ENCODE measurements around the gene RAB9A. TPM values are rescaled to one million over a fixed set of nuclear protein-coding genes. Genes with fewer than 3 reads are reported as not detected.

Gene RAB9A
- total RNA-seq, 2 experiments from 2014 or later, result 24.9 to 31.4 TPM

DNA sequence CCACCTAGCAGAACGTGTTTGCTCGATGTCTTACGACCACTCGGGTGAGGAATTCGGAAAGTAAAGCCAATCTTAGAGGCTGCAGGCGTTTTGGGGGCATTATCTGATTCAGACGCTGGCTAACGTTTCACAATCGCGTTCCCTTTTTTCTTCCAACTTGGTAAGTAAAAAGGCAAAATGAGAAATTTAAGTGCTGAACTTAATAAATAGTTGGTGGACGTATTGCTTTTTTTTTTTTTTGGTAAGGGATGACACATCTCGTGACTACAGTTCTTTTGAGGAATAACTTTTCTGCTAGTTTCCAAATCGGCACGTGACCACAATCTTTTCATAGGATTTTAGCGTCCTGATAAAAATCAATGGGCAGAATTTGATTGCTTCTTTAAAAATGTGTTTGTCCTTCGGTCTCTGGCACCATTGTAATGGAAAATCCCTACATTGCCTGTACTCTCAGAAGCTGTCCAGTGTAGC is 848 bp downstream of the RAB9A start:
- ChIA-PET POLR2A (interaction anchor here (0.5 to 1.2 kb wide), 4 partner anchors 20 to 720 kb away, joined by 3 to 5 read pairs (median 4); no protein-coding TSS in a partner anchor), CTCF (interaction anchor here (0.7 to 2.8 kb wide), 2 partner anchors 19 to 45 kb away, joined by 3 to 10 read pairs; partner anchors contain the start of genes OFD1 and TRAPPC2)
- Mint-ChIP-seq H3K4me1 (peaks cover 68% of the 10 kb centered on the region), H3K36me3 (ENCODE audit: low read depth) (peaks cover 13% of the 10 kb centered on the region), H3K4me3 (peak overlapping the region; percentile 85), H3K27me3 (no peaks in the 10 kb centered on the region), H3K9me3 (ENCODE audit: low read depth) (no peaks in the 10 kb centered on the region), H3K27ac (peak overlapping the region; percentile 97)
- DNase-seq (no peak), ATAC-seq (no peak)
- intact Hi-C loops (cut with DNase I, micrococcal nuclease), result loop anchor here (1.0 to 10.0 kb wide), 7 partner anchors 31 to 732 kb away; partner anchors contain the start of genes OFD1 (in 2 of the 2), TRAPPC2 (in 2 of the 2), GEMIN8 (in 1 of the 2) and TCEANC (in 1 of the 2)

DNA sequence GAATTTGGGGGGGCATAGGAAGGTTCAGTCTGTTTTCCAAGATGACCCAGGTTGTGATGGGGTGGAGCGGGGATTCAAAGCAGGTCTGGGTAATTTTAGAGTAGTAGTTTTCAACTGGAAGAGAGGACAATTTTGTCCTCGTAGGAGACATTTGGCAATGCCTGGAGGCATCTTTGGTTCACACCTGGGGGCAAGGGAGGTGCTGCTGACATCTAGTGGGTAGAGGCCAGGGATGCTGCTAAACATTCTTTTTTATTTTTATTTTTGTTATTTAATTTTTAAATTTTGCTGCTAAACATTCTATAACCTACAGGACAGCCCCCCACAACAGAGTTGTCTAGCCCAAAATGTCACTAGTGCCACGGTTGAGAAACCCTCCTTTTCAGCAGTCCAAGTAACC is 1.9 kb downstream of the RAB9A start:
- ChIA-PET POLR2A (interaction anchor here (0.7 to 0.8 kb wide), 2 partner anchors 28 to 29 kb away, joined by 3 to 4 read pairs; no protein-coding TSS in a partner anchor), CTCF (interaction anchor here (1.6 kb wide), 1 partner anchor 31 kb away, joined by 3 read pairs; no protein-coding TSS in a partner anchor)
- DNase-seq, result peak; percentile 31
- peak overlapping the region; percentile 66 for H3K27ac Mint-ChIP-seq
- peak overlapping the region; percentile 85 for H3K4me3 Mint-ChIP-seq
- peaks cover 20% of the 10 kb centered on the region for H3K36me3 Mint-ChIP-seq (ENCODE audit: low read depth)
- H3K27me3 Mint-ChIP-seq, result no peaks in the 10 kb centered on the region
- no peaks in the 10 kb centered on the region for H3K9me3 Mint-ChIP-seq (ENCODE audit: low read depth)
- intact Hi-C loops (cut with DNase I, micrococcal nuclease), result no loop called here
- peaks cover 68% of the 10 kb centered on the region for H3K4me1 Mint-ChIP-seq
- no peak for ATAC-seq

DNA sequence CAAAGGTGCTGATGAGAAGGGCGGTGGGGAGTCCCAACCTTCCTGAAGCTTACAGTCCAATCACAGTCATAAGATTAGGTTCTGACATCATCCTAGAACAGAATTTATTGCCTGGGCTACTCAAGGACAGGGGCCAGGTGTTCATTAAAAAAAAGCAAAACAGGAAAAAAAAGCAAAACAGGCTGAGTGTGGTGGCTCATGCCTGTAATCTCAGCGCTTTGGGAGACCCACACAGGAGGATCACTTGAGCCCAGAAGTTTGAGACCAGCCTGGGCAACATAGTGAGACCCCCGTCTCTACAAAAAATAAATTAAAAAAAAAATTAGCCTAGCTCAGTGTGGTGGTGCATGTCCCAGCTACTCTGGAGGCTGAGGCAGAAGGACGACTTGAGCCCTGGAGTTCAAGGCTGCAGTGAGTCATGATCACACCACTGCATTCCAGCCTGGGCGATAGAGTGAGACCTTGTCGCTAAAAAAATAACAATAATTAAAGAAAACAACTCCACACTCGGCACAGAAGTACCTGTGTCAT is 3.0 kb downstream of the RAB9A start:
- intact Hi-C loops (cut with DNase I, micrococcal nuclease), result no loop called here
- Mint-ChIP-seq H3K27ac (peak overlapping the region; percentile 37), H3K4me3 (peak overlapping the region; percentile 44), H3K4me1 (peaks cover 75% of the 10 kb centered on the region), H3K36me3 (ENCODE audit: low read depth) (peaks cover 23% of the 10 kb centered on the region), H3K27me3 (no peaks in the 10 kb centered on the region), H3K9me3 (ENCODE audit: low read depth) (no peaks in the 10 kb centered on the region)
- DNase-seq (no peak), ATAC-seq (no peak)
- CTCF ChIA-PET, result interaction anchor here (1.6 kb wide), 1 partner anchor 32 kb away, joined by 3 read pairs; no protein-coding TSS in a partner anchor
- POLR2A ChIA-PET, result no interaction called here

DNA sequence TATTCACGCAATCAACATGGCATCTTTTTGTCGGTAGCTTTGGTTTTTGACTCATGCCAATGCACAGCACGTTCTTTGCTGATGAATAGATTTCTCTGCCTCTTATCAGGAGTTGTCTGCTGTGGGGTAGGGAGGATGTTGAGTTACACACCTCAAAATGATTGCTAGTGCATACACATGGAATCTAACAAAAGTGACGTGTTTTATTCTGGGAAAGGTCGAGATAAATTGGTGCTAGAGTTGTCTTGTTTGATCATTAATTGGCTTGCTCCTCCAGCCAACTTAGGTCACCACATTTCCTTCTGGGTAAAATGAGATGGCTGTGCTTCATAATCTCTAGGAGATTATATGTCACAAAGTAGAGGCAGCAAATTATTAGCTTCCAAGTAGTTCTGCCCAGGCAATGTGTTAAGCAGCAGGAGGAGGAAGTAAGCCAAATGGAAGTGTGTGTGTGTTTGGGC is 3.9 kb downstream of the RAB9A start:
- Mint-ChIP-seq H3K36me3 (ENCODE audit: low read depth) (peaks cover 25% of the 10 kb centered on the region), H3K9me3 (ENCODE audit: low read depth) (no peaks in the 10 kb centered on the region), H3K4me3 (peak overlapping the region; percentile 44), H3K27ac (peak overlapping the region; percentile 69), H3K27me3 (no peaks in the 10 kb centered on the region), H3K4me1 (peaks cover 76% of the 10 kb centered on the region)
- DNase-seq, result no peak
- POLR2A ChIA-PET, result no interaction called here
- CTCF ChIA-PET, result no interaction called here
- peak; percentile 5 for ATAC-seq
- intact Hi-C loops (cut with DNase I, micrococcal nuclease), result no loop called here

DNA sequence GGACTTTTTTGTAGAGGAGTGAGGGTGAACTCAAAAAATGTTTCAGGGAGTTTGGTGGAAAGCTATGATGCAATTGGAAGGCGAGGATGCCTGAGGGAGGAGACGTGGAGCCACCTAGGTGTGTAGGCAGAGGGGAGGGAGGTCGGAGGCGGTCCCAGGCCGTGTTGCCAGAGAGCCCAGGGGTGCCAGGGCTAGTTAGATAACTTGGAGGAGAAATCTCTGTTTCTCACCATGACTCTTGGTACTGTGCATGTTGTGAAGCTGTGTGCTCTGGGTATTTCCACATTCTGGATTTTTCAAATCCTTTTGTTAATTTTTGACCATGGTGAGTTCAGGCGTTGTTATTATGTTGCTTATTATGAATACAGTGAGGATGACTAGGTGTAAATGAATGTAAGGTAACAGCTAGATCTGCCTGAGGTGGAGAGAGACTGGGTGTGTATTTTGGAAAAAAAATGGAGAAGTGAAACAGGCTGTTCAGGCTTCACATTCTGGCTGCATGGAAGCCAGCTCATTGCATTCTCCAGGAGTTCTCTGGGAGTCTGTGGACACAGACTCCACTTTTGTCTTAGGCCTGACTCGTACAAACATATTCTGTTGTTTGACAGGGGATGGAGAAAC is 4.5 kb downstream of the RAB9A start:
- POLR2A ChIA-PET, result no interaction called here
- peak overlapping the region; percentile 10 for H3K4me3 Mint-ChIP-seq

DNA sequence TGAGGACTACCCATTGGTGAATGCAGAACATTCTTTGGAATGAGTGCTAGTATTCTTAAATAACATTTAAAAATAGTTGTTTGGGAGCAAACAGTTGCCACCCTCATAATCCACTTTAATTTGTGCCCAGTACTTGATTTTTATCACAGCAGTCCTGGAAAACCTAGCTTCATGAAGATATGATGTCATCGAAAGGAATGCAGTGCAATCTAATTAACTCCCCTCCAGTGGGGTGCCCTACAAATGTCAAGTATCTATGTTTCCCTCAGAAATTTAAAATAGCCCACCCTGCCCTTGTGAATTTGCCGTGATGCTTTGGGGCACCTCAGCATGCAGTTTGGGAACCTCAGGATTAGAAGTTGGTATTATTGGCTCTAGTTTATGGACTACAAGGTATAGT is 5.4 kb downstream of the RAB9A start:
- Mint-ChIP-seq H3K4me1 (peaks cover 78% of the 10 kb centered on the region), H3K27me3 (no peaks in the 10 kb centered on the region), H3K9me3 (ENCODE audit: low read depth) (no peaks in the 10 kb centered on the region), H3K27ac (no peak overlapping the region), H3K36me3 (ENCODE audit: low read depth) (peaks cover 25% of the 10 kb centered on the region), H3K4me3 (no peak overlapping the region)
- intact Hi-C loops (cut with DNase I, micrococcal nuclease), result no loop called here
- POLR2A ChIA-PET, result interaction anchor here (1.1 kb wide), 1 partner anchor 736 kb away, joined by 3 read pairs; no protein-coding TSS in a partner anchor
- ATAC-seq, result no peak
- CTCF ChIA-PET, result interaction anchor here (1.4 kb wide), 1 partner anchor 55 kb away, joined by 4 read pairs; no protein-coding TSS in a partner anchor
- DNase-seq, result no peak

More for the DNA sequence above, 4.5 kb downstream of the RAB9A start:
- H3K27me3 Mint-ChIP-seq, result no peaks in the 10 kb centered on the region
- peaks cover 70% of the 10 kb centered on the region for H3K4me1 Mint-ChIP-seq
- H3K9me3 Mint-ChIP-seq (ENCODE audit: low read depth), result no peaks in the 10 kb centered on the region
- CTCF ChIA-PET, result no interaction called here
- H3K27ac Mint-ChIP-seq, result peak overlapping the region; percentile 69
- no peak for ATAC-seq
- peaks cover 25% of the 10 kb centered on the region for H3K36me3 Mint-ChIP-seq (ENCODE audit: low read depth)
- DNase-seq, result no peak
- intact Hi-C loops (cut with DNase I, micrococcal nuclease), result no loop called here

DNA sequence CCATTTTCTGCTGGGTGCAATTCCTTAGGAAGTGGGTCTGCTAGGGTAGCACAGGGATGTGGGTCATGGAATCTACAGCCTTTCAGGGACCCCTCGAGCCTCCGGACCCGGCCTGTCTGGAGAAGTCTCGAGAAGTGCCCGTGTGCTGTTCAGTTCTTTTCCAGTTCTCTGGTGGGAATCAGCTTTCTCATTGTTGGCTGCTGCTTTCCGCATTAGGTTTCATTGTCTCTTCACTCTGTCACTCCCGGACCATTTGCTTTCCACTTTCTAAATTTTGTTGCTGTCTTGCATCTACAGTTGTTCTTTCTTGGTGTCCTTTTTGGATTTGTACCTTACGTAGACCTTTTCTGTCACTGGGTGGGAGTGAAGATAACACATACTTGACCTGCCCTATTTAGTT is 6.1 kb downstream of the RAB9A start:
- CTCF ChIA-PET, result interaction anchor here (1.4 kb wide), 1 partner anchor 54 kb away, joined by 4 read pairs; no protein-coding TSS in a partner anchor
- POLR2A ChIA-PET, result interaction anchor here (1.1 kb wide), 1 partner anchor 737 kb away, joined by 3 read pairs; no protein-coding TSS in a partner anchor
- peaks cover 23% of the 10 kb centered on the region for H3K36me3 Mint-ChIP-seq (ENCODE audit: low read depth)
- H3K9me3 Mint-ChIP-seq (ENCODE audit: low read depth), result no peaks in the 10 kb centered on the region
- H3K27ac Mint-ChIP-seq, result no peak overlapping the region
- H3K4me1 Mint-ChIP-seq, result peaks cover 80% of the 10 kb centered on the region
- ATAC-seq, result no peak
- DNase-seq, result no peak
- no peaks in the 10 kb centered on the region for H3K27me3 Mint-ChIP-seq
- intact Hi-C loops (cut with DNase I, micrococcal nuclease), result no loop called here
- H3K4me3 Mint-ChIP-seq, result no peak overlapping the region

DNA sequence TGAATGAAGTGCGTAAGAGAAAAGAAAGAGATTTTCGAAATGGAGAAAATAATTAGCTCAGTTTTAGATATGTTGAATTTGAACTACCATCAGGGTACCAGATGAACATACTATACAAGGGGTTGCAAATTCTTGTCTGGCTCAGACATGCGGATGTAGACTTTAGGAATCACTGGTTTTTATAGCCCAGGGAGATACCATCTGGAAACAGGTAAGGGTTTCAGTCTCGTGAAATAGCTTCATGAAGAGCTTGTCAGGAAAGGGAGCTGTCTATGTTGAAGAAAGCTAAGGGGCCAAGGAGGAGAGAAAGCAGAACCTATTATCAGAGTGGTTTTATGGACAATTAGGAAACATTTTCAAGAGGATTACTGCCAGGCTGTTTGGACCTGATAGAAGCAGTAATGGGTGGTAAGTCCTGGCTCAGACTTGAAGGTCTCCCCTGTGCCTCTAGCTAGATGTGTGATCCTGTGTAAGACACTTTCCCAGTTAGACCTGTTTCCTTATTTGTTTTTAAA is 6.7 kb downstream of the RAB9A start:
- intact Hi-C loops (cut with DNase I, micrococcal nuclease), result no loop called here
- no peaks in the 10 kb centered on the region for H3K27me3 Mint-ChIP-seq
- no peak overlapping the region for H3K4me3 Mint-ChIP-seq
- CTCF ChIA-PET, result interaction anchor here (0.8 kb wide), 1 partner anchor 26 kb away, joined by 5 read pairs; no protein-coding TSS in a partner anchor
- POLR2A ChIA-PET, result interaction anchor here (1.1 kb wide), 1 partner anchor 738 kb away, joined by 3 read pairs; no protein-coding TSS in a partner anchor
- peaks cover 75% of the 10 kb centered on the region for H3K4me1 Mint-ChIP-seq
- ATAC-seq (no peak), DNase-seq (no peak)
- no peaks in the 10 kb centered on the region for H3K9me3 Mint-ChIP-seq (ENCODE audit: low read depth)
- H3K36me3 Mint-ChIP-seq (ENCODE audit: low read depth), result peaks cover 21% of the 10 kb centered on the region
- H3K27ac Mint-ChIP-seq, result no peak overlapping the region

DNA sequence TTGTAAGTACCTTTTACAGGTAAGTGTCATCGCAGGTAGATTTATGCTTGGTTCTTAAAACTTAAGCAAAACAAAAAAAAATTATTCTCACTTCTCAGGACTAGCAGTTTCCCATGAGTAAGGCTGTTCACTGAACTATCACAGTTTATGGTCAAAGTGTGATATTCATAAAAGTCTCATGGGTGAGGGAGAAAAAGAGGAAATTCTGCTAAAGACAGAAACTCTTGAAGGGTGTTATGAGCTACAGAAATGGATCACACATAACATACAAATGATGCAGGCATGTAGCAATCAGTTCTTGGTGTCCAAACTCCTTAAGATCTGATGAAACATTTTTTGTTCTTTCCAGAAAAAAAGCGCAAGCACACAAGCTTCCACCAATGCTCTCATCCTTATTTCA is 8.5 kb downstream of the RAB9A start:
- Mint-ChIP-seq H3K27me3 (no peaks in the 10 kb centered on the region), H3K4me1 (peaks cover 76% of the 10 kb centered on the region), H3K4me3 (no peak overlapping the region), H3K9me3 (ENCODE audit: low read depth) (no peaks in the 10 kb centered on the region), H3K27ac (peak overlapping the region; percentile 79), H3K36me3 (ENCODE audit: low read depth) (peaks cover 28% of the 10 kb centered on the region)
- DNase-seq, result no peak
- peak; percentile 43 for ATAC-seq
- ChIA-PET POLR2A (no interaction called here), CTCF (interaction anchor here (1.1 to 1.3 kb wide), 2 partner anchors 39 to 42 kb away, joined by 3 to 5 read pairs; no protein-coding TSS in a partner anchor)
- intact Hi-C loops (cut with DNase I, micrococcal nuclease), result no loop called here

DNA sequence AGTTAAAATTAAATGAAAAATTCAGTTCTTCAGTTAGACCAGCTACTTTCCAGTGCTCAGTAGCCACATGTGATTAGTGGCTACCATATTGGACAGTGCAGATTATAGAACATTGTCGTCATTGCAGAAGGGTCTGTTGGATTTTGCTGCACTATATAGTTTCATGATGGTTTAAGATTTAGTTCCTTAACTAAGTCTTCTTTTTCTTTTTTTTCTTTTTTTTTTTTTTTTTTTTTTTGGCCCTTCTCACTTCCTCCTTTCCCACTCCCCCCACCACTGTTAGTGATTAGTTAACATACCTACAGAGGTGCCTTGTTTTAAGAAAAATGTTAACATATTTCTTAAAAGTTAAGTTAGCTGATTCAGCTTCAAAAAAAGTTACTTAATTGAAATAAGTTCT is 9.0 kb downstream of the RAB9A start:
- no peak for DNase-seq
- ChIA-PET POLR2A (no interaction called here), CTCF (interaction anchor here (1.1 to 1.3 kb wide), 2 partner anchors 38 to 42 kb away, joined by 3 to 5 read pairs; no protein-coding TSS in a partner anchor)
- no peak overlapping the region for H3K4me3 Mint-ChIP-seq
- ATAC-seq, result no peak
- intact Hi-C loops (cut with DNase I, micrococcal nuclease), result no loop called here
- H3K9me3 Mint-ChIP-seq (ENCODE audit: low read depth), result no peaks in the 10 kb centered on the region
- H3K27ac Mint-ChIP-seq, result no peak overlapping the region
- H3K4me1 Mint-ChIP-seq, result peaks cover 75% of the 10 kb centered on the region
- no peaks in the 10 kb centered on the region for H3K27me3 Mint-ChIP-seq
- peaks cover 26% of the 10 kb centered on the region for H3K36me3 Mint-ChIP-seq (ENCODE audit: low read depth)

DNA sequence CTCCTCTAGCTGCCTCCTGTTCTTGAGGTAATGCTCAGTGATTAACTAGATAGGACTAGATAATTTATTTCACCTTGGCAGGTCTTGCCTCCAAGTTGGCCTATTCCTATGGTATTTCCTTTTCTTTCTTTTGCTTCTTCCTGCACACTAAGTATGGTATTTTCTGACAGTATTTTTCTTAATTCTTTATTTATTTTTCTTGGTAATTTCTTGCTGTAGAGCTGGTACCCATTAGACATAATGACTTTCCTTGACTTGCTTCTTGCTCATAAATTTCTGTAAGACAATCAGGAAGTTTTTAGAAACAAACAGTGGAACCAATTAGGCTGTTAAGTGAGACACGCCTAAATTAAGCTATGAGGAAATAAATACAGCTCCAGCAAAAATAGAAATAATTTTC is 9.5 kb downstream of the RAB9A start:
- H3K4me3 Mint-ChIP-seq, result no peak overlapping the region
- peaks cover 26% of the 10 kb centered on the region for H3K36me3 Mint-ChIP-seq (ENCODE audit: low read depth)
- ATAC-seq (no peak), DNase-seq (no peak)
- H3K9me3 Mint-ChIP-seq (ENCODE audit: low read depth), result no peaks in the 10 kb centered on the region
- H3K27ac Mint-ChIP-seq, result no peak overlapping the region
- CTCF ChIA-PET, result interaction anchor here (1.1 to 1.3 kb wide), 2 partner anchors 38 to 41 kb away, joined by 3 to 5 read pairs; no protein-coding TSS in a partner anchor
- peaks cover 75% of the 10 kb centered on the region for H3K4me1 Mint-ChIP-seq
- intact Hi-C loops (cut with DNase I, micrococcal nuclease), result no loop called here
- POLR2A ChIA-PET, result no interaction called here
- H3K27me3 Mint-ChIP-seq, result no peaks in the 10 kb centered on the region

All from activated CD4-positive, alpha-beta T cell treated with anti-CD3 and anti-CD28 coated beads for 36 hours (primary cell).